GM10266 (cell line): ENCODE data around the gene EPHX1.
A peak's percentile ranks its signal among the peaks of the same experiment; 100 is the strongest.
"Not testable (repeated sequence)": the region's sequence is repeated elsewhere in the genome, so short reads cannot be mapped to it uniquely, and the experiment has no call there.

Experiments used
- DNase-seq: peaks from one replicate; pipeline ENCODE4 v3.0.0; 2012; ENCODE audit errors: extremely low spot score
- CTCF ChIP-seq: IDR thresholded peaks from 2 replicates; pipeline ENCODE4 v1.5.1; 2012; ENCODE audit warnings: mild to moderate bottlenecking, low read depth; ENCODE audit not compliant: control insufficient read depth, insufficient read depth; ENCODE audit errors: missing control alignments

Gene EPHX1

DNA sequence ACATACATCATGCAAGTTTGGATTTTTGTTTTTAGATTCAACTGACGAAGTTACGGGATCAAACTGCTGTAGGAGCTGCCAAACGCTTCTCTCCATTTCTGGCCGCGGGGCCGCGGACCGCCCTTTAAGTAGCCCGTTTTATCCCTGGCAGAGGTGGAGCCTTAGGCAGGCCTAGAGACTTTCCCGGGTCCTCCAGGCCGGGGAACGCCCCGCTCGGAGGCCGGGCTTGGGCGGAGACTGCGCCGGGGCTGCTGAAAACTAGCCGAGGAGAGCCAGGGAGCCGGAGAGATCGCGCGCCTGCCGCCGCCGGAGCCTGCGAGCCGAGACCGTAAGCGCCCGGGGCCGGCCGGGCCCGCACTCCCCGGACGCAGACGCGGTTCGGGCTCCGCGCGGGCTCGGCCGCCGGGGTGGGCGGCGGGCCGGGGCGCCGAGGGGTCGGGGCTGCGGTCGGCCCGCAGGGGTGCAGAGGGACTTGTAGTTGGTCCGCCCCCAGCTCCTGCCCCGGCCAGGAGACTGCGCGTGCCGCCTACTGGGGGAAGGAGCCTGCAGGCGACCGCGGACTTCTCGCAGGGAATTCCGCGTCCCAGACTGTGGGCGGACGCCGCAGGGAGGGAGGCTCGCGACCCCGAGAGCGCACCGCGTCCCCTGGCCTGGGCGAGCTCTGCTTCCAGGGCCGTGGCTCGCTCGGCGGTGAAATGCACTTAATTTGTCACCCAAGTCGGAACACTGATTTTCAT lies at the start of gene EPHX1:
EPHX1 (plus strand) TSS at position 283 of the 737 bp plus-strand sequence. CDS start 18,606 bp downstream, outside the sequence.
- TF ChIP-seq CTCF, result peak; percentile 31
- peak; percentile 93 for DNase-seq

DNA sequence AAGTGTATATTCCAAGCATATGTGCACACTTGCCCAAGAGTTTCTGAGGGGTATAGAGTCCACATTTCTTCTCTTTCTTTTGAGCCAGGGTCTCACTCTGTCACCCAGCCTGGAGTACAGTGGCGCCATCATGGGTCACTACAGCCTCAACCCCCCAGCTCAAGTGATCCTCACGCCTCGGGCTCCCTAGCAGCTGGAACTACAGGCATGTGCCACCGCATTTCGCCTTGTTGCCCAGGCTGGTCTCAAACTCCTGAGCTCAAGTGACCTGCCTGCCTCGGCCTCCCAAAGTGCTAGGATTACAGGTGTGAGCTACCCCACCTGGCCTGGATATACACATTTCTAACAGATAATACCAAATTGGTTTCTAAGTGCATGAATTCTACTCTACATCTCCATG lies 49.4 kb upstream of the EPHX1 start:
- TF ChIP-seq CTCF, result no peak
- no peak for DNase-seq

DNA sequence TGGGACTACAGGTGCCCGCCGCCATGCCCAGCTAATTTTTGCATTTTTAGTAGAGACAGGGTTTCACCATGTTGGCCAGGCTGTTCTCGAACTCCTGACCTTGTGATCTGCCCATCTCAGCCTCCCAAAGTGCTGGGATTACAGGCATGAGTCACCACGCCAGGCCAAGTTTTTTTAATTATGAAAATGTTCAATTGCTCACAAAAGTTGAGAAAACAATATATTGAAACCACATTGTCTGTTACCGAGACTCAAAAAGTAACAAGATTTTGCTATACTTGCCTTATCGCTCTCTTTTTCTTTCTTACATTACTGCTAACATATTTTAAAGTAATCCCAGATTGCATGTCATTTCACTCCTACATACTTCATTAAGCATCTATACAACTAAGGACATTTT lies 48.5 kb upstream of the EPHX1 start:
- not testable (repeated sequence) for DNase-seq

- TF ChIP-seq CTCF, result no peak
Observed at GRCh38 chr1:225762002-225762441, 47.9 kb upstream of the EPHX1 start.

GRCh38 chr1:225762444-225762843 lies 47.5 kb upstream of the EPHX1 start:
- no peak for DNase-seq
- TF ChIP-seq CTCF, result no peak

More at GRCh38 chr1:225762002-225762441, 47.9 kb upstream of the EPHX1 start:
- DNase-seq, result no peak

- DNase-seq, result no peak
- no peak for TF ChIP-seq CTCF
Observed at GRCh38 chr1:225763716-225764548, 46.0 kb upstream of the EPHX1 start.

DNA sequence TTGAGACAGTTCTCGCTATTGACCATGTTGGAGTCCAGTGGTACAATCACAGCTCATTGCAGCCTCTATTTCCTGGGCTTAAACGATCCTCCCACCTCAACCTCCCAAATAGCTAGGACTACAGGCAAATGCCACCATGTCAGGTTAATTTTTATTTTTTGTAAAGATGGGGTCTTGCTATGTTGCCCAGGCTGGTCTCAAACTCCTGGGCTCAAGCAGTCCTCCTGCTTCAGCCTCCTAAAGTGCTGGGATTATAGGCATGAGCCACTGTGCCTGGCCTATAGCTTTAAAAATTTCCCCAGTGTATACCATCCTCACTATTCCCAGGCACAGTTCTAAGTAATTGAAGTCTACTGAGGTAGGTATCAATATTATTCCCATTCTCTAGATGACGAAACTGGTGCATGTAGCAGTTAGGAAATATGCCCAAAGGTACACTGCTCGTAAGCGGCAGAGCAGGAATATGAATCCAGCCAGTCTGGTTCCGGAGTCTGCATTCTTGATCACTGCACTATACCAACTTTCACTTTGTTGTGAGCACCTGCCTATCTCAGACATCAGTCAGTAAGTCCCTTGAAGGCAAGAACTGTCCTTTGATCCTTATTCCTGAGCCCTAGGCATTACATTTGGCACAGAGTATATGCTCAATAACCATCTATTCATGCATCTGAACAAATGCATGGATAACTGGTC lies 43.8 kb upstream of the EPHX1 start:
- no peak for DNase-seq
- no peak for TF ChIP-seq CTCF
